PC-9 (cell line): ENCODE data around the gene MTUS2. TPM values are rescaled to one million over a fixed set of nuclear protein-coding genes. Genes with fewer than 3 reads are reported as not detected.

Experiments used
- BruUV-seq: library from RNA; stranded (reverse); fragments of 400-500 nt; replicated peaks from 2 replicates; lab custom pipeline; 2021; lab: Mats Ljungman, UMichigan
- CTCF ChIA-PET: fragments of 300-600 bp; sonication (Branson Sonifier 250); formaldehyde crosslinking; loops from one replicate; lab custom pipeline; 2022; ENCODE audit warnings: antibody characterized with exemption; lab: Charles Lee
- POLR2A ChIA-PET: fragments of 300-600 bp; sonication (Branson Sonifier 250); formaldehyde crosslinking; loops from one replicate; lab custom pipeline; 2022; ENCODE audit warnings: antibody characterized with exemption; ENCODE audit not compliant: unreplicated experiment; lab: Charles Lee
- DNase-seq, 2 experiments: peaks; one replicate each; pipeline versions ENCODE4 v3.0.0 to v3.0.0-alpha.2; 2015 to 2022; ENCODE audit warnings: mixed read lengths in 1 of 2
- H2AFZ ChIP-seq: fragments of 200-600 bp; sonication (generic); 2 replicates; pipeline ENCODE4 v1.8.1; 2017; ENCODE audit warnings: antibody characterized with exemption
- H3F3A ChIP-seq: fragments of 200-600 bp; sonication (generic); 2 replicates; pipeline ENCODE4 v1.8.1; 2017; ENCODE audit warnings: antibody characterized with exemption, mild to moderate bottlenecking, low read depth; ENCODE audit not compliant: insufficient read depth
- H3K27ac ChIP-seq: fragments of 200-600 bp; sonication (generic); 2 replicates; pipeline ENCODE4 v1.6.1; 2016; ENCODE audit warnings: mixed run types
- H3K27me3 ChIP-seq: fragments of 200-600 bp; sonication (generic); 2 replicates; pipeline ENCODE4 v1.6.1; 2016; ENCODE audit warnings: low read depth, mixed run types; ENCODE audit not compliant: insufficient read depth
- H3K36me3 ChIP-seq: fragments of 200-600 bp; sonication (generic); 2 replicates; pipeline ENCODE4 v1.6.1; 2016; ENCODE audit warnings: low read depth, mixed run types
- H3K4me1 ChIP-seq: fragments of 200-600 bp; sonication (generic); replicated peaks from 2 replicates; pipeline ENCODE4 v1.6.1; 2016; ENCODE audit warnings: mixed run types; ENCODE audit not compliant: insufficient read depth
- H3K4me2 ChIP-seq: fragments of 200-600 bp; sonication (generic); 2 replicates; pipeline ENCODE4 v1.6.1; 2017; ENCODE audit warnings: mixed run types
- H3K4me3 ChIP-seq: fragments of 200-600 bp; sonication (generic); 2 replicates; pipeline ENCODE4 v1.6.1; 2016; ENCODE audit warnings: mixed run types
- H3K79me2 ChIP-seq: fragments of 200-600 bp; sonication (generic); 2 replicates; pipeline ENCODE4 v1.6.1; 2017; ENCODE audit warnings: low read depth, mixed run types
- H3K9me2 ChIP-seq: fragments of 200-600 bp; sonication (generic); 2 replicates; pipeline ENCODE4 v1.8.1; 2017; ENCODE audit warnings: mild to moderate bottlenecking; ENCODE audit not compliant: insufficient read depth
- H3K9me3 ChIP-seq: fragments of 200-600 bp; sonication (generic); 2 replicates; pipeline ENCODE4 v1.8.1; 2016; ENCODE audit warnings: low read depth; ENCODE audit not compliant: insufficient read depth
- H4K20me1 ChIP-seq: fragments of 200-600 bp; sonication (generic); 2 replicates; pipeline ENCODE4 v1.8.1; 2017; ENCODE audit not compliant: insufficient read depth
- CTCF ChIP-seq: fragments of 200-600 bp; sonication (generic); conservative IDR thresholded peaks from 2 replicates; pipeline ENCODE4 v1.6.1; 2017; ENCODE audit warnings: mixed run types, antibody characterized with exemption, mild to moderate bottlenecking, moderate library complexity
- EZH2 ChIP-seq: fragments of 200-600 bp; sonication (generic); IDR thresholded peaks from 2 replicates; pipeline ENCODE4 v1.8.0; 2017; ENCODE audit warnings: antibody characterized with exemption, low read depth
- intact Hi-C: fragments of 100-400 bp; cut with micrococcal nuclease; formaldehyde crosslinking; loops from one replicate; pipeline ENCODE4 v1.10.0; 2022; ENCODE audit not compliant: unreplicated experiment
- total RNA-seq: library from RNA; stranded (reverse); gene quantifications from 2 replicates; pipeline ENCODE4 v1.2.3, GENCODE V29; 2021

Gene MTUS2
- total RNA-seq, 1 experiment from 2014 or later = not detected

- no TSS peak for BruUV-seq
- no peaks in the 10 kb centered on the region for H3K4me1 ChIP-seq
- CTCF ChIA-PET = no interaction called here
- TF ChIP-seq EZH2 = no peak
- DNase-seq = no peak
- H3K36me3 ChIP-seq = no peaks in the 10 kb centered on the region
- H3K4me2 ChIP-seq = no peak overlapping the region
- no peak overlapping the region for H3K27ac ChIP-seq
- H3K4me3 ChIP-seq = no peak overlapping the region
- 0 out of 2 replicates have a peak, but pooled peaks cover 3% of the 10 kb centered on the region for H3F3A ChIP-seq
- H3K79me2 ChIP-seq = no peaks in the 10 kb centered on the region
- POLR2A ChIA-PET = no interaction called here
- H3K9me2 ChIP-seq = no peaks in the 10 kb centered on the region
- H2AFZ ChIP-seq = no peak overlapping the region
- H3K27me3 ChIP-seq = peaks cover 60% of the 10 kb centered on the region
- H3K9me3 ChIP-seq = no peaks in the 10 kb centered on the region
- H4K20me1 ChIP-seq = no peaks in the 10 kb centered on the region; the same call in 1 of the 2 replicates
- intact Hi-C loops = no loop called here
Measured at GRCh38 chr13:29487466-29488454, 667.6 kb downstream of the MTUS2 start.

- TF ChIP-seq EZH2 = no peak
- no peak for TF ChIP-seq CTCF
- no TSS peak for BruUV-seq
- ChIA-PET CTCF (no interaction called here), POLR2A (no interaction called here)
- Histone ChIP-seq H3K4me2 (no peak overlapping the region), H3F3A (0 out of 2 replicates have a peak, but pooled peaks cover 3% of the 10 kb centered on the region), H3K27me3 (peaks cover 39% of the 10 kb centered on the region), H3K36me3 (no peaks in the 10 kb centered on the region), H3K4me1 (no peaks in the 10 kb centered on the region; the same call in 1 of the 2 replicates), H2AFZ (no peak overlapping the region), H3K9me2 (no peaks in the 10 kb centered on the region), H3K79me2 (no peaks in the 10 kb centered on the region), H3K4me3 (no peak overlapping the region), H4K20me1 (no peaks in the 10 kb centered on the region), H3K9me3 (no peaks in the 10 kb centered on the region), H3K27ac (no peak overlapping the region)
- intact Hi-C loops = no loop called here
- DNase-seq = no peak
Measured at GRCh38 chr13:29489650-29490560, 669.8 kb downstream of the MTUS2 start.

DNA sequence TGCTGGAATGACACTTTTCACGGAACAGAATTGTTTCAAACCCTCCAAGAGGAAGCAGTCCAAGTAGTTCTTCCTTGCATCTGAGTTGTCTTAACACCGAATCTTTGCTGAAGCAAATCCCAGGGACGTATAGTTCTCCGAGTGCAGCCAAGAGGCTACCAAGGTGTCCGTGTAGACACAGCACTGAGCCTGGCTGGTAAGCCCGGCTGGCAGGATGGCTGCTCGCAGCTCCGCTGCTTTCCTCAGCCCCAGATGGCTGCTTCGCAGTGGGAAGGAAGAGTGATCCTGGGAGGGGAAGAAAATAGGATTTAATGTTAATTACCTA, 670.4 kb downstream of the MTUS2 start:
- BruUV-seq = no TSS peak
- no peaks in the 10 kb centered on the region for H3K79me2 ChIP-seq
- H3K9me3 ChIP-seq = no peaks in the 10 kb centered on the region
- H4K20me1 ChIP-seq = no peaks in the 10 kb centered on the region
- no peak overlapping the region for H3K4me2 ChIP-seq
- peaks cover 32% of the 10 kb centered on the region for H3K27me3 ChIP-seq
- H3K36me3 ChIP-seq = no peaks in the 10 kb centered on the region
- H3F3A ChIP-seq = 0 out of 2 replicates have a peak, but pooled peaks cover 3% of the 10 kb centered on the region
- POLR2A ChIA-PET = no interaction called here
- CTCF ChIA-PET = no interaction called here
- no peak for DNase-seq
- H2AFZ ChIP-seq = no peak overlapping the region
- no peaks in the 10 kb centered on the region; the same call in 1 of the 2 replicates for H3K4me1 ChIP-seq
- intact Hi-C loops = no loop called here
- no peak overlapping the region for H3K4me3 ChIP-seq
- H3K27ac ChIP-seq = no peak overlapping the region
- no peaks in the 10 kb centered on the region for H3K9me2 ChIP-seq
- no peak for TF ChIP-seq EZH2
